ENCODE data around the gene RAD1.
"Not testable (repeated sequence)": the region's sequence is repeated elsewhere in the genome, so short reads cannot be mapped to it uniquely, and the experiment has no call there.

The RAD1 gene

DNA sequence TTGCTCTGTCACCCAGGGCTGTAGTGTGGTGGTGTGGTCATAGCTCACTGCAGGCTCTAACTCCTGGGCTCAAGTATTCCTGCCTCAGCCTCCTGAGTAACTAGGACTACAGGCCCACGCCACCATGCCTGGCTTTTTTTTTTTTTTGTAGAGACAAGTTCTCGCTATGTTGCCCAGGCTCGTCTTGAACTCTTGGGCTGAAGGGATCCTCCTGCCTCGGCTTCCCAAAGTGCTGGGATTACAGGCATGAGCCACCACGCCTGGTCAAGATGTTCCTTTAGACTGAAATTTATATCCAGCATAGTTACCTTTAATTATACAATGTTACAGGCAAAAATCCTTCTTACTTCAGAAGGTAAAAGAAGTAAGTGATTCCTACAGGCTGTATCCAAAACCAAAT is 12.5 kb upstream of the RAD1 start:
- TF ChIP-seq, protein P1, sequence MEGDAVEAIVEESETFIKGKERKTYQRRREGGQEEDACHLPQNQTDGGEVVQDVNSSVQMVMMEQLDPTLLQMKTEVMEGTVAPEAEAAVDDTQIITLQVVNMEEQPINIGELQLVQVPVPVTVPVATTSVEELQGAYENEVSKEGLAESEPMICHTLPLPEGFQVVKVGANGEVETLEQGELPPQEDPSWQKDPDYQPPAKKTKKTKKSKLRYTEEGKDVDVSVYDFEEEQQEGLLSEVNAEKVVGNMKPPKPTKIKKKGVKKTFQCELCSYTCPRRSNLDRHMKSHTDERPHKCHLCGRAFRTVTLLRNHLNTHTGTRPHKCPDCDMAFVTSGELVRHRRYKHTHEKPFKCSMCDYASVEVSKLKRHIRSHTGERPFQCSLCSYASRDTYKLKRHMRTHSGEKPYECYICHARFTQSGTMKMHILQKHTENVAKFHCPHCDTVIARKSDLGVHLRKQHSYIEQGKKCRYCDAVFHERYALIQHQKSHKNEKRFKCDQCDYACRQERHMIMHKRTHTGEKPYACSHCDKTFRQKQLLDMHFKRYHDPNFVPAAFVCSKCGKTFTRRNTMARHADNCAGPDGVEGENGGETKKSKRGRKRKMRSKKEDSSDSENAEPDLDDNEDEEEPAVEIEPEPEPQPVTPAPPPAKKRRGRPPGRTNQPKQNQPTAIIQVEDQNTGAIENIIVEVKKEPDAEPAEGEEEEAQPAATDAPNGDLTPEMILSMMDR (IDR thresholded peaks at IDR 0.05; ENCODE audit: extremely low read depth, missing control alignments), result no peak

DNA sequence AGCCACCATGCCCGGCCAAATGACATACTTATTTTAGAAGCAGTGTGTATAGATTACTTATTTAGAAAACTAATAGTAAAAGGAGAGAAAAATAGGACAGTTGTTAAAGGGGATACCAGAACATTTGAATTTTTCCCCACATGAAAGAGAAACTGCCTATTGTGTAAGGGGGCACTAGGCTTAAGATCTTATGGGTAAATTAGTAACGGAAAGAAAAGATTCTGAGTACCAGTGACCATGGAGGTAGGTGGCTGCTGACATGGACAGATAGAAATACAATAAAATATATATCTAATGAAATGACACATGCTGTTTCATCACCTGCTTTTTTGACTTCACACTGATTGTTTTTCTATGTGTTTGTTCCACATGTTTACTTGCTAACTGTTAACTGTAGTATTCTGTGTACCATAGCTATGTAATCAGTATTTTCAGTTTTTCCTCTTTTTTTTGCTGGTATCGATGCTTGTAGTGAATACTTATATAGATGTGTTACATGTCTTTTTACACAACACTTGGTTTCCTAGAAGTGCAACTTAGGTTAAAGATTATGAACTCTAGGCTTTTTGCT is 11.1 kb upstream of the RAD1 start:
- TF ChIP-seq, protein P1 (IDR thresholded peaks at IDR 0.05; ENCODE audit: extremely low read depth, missing control alignments), result no peak

More for the DNA sequence above, 12.5 kb upstream of the RAD1 start:
- DNase-seq (ENCODE audit: low spot score), result no peak

DNA sequence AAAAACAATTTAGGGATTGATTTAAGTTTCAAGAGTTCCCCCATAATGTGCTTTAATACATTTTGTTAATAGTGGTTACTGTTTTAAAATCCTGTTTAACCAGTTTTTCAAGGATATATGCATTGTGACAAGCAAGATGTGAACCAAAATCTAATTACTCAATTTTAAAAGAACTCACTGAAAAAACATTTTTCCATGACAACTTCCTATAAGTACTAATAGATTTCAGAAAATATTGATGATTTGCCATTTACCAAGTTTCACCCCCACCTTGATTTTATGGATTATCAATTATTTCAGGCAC is 9.1 kb upstream of the RAD1 start:
- DNase-seq (ENCODE audit: low spot score), result no peak
- TF ChIP-seq, protein P1 (IDR thresholded peaks at IDR 0.05; ENCODE audit: extremely low read depth, missing control alignments), result no peak

More for the DNA sequence above, 11.1 kb upstream of the RAD1 start:
- DNase-seq (ENCODE audit: low spot score), result no peak

DNA sequence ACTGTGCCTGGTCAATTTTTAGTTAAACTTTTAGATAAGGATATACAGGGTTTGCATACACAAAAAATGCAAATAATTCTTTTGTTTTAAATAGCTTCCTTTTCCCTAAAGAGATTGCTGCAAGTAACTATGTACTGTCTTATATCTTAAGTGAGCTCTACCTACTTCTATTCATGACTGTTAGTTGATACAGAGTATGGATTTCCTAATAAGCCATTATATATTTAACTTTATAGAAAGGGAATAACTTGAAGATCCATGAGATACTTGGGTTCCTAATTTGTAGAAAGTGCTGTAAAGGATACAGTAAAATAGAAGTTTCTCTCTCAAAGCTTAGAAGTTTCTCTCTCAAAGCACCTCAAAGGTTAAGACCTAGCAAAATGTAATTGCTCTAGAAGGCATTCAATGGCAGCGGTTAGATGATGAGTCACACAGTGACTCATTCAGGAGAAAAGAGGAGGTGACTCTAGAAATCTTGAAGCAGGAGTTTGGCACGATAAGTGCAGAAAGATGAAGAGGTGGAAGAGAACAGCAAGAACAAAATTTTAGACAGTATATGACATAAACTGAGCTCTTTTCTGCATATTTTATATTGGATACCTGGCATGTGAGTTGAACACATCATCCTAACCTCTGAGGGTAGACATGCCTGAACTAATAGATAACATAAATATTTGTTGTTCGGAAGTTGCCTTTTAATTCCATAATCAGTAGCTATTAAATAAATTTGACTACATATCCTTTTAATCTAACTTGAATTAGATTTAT is 8.6 kb upstream of the RAD1 start:
- TF ChIP-seq, protein P1 (IDR thresholded peaks at IDR 0.05; ENCODE audit: extremely low read depth, missing control alignments), result no peak
- DNase-seq (ENCODE audit: low spot score), result peak; percentile 24

DNA sequence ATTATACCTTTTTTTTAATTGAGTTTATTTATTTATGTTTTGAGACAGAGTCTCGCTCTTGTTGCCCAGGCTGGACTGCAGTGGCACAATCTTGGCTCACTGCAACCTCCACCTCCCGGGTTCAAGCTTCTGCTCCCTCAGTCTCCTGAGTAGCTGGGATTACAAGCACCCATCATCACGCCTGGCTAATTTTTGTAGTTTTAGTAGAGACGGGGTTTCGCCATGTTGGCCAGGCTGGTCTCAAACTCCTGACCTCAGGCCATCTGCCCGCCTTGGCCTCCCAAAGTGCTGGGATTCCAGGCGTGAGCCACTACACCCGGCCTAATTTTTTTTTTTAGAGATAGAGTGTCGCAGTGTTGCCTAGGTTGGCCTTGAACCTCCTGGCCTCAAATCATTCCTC is 8.0 kb upstream of the RAD1 start:
- DNase-seq (ENCODE audit: low spot score), result not testable (repeated sequence)

DNA sequence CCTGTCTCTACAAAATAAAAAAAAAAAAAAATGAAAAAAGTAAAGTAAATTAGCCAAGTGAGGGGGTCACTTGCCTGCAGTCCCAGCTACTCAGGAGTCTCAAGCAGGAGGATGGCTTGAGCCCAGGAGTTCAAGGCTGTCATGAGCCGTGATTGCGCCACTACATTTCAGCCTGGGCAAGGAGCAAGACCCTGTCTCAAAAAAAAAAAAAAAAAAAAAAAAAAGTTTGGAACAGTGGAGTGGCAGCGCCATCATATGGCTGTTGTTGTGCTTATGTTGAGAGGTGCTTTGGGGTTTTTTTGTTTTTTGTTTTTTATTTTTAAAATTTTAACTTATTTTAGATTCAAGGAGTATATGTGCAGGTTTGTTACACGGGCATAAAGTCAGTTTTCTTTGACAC is 3.8 kb upstream of the RAD1 start:
- TF ChIP-seq, protein P1 (IDR thresholded peaks at IDR 0.05; ENCODE audit: extremely low read depth, missing control alignments), result no peak
- no peak for DNase-seq (ENCODE audit: low spot score)

DNA sequence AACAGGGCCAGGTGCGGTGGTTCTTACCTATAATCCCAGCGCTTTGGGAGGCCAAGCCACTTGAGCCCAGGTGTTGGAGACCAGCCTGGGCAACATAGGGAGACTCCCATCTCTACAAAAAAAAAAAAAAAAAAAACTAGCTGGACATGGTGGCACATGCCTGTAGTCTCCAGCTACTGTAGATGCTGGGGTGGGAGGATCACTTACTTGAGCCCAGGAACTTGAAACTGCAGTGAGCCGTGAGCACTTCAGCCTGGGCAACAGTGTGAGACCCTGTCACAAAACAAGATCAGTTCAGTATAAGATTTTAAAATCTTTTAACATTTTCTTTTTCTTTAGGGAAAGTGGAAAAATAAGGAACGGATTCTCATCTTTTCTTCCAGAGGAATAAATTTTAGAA is 2.7 kb upstream of the RAD1 start:
- TF ChIP-seq, protein P1 (IDR thresholded peaks at IDR 0.05; ENCODE audit: extremely low read depth, missing control alignments), result no peak
- DNase-seq (ENCODE audit: low spot score), result no peak

DNA sequence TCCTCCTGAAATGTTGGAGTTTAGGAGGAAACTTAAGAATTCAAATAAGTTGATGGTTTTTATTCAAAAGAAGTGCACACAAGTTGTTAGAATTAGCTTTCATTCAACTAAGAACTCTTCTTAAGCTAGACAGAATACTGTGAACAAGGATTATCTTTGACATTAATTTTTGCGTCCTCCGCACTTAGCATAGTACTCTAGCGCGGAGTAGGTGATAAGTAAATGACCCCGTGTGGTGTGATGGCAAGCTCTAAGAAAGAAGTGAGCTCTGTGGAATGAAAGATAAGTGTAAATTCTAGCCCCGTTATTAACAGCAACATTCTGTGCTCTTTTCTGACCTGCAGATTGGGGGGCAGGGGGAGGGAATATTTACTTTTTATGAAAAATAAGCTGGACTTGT is 1.2 kb upstream of the RAD1 start:
- TF ChIP-seq, protein P1 (IDR thresholded peaks at IDR 0.05; ENCODE audit: extremely low read depth, missing control alignments), result no peak

More for the DNA sequence above, 1.2 kb upstream of the RAD1 start:
- DNase-seq (ENCODE audit: low spot score), result no peak
